NOMO-1 (cell line): ENCODE measurements around the gene TBL1XR1.
"Not testable (repeated sequence)": the region's sequence is repeated elsewhere in the genome, so short reads cannot be mapped to it uniquely, and the experiment has no call there.

Experiments
- DNase-seq, 2 experiments: peaks; one replicate each; lab custom pipeline; 2025; ENCODE audit not compliant: unreplicated experiment in 2 of 2; lab: John Stamatoyannopoulos, UW

Gene TBL1XR1

DNA sequence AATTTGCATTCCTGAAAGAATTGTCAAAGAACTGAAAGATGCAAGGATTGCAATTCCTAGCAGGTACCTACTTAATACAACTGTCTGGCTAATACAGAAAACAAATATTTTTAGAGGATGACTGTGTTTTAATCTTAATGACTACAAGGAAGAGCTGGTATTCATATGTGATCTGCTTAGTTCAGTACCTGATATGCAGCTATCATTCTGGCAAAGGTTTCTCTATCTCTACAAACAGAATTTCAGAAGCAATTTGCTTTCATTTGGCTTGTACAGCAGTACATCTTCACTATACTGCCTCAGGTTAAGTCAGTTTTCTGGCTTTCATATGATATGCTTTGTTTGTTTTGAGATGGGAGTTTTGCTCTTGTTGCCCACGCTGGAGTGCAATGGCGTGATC is 51.3 kb downstream of the TBL1XR1 start:
- no peak for DNase-seq

DNA sequence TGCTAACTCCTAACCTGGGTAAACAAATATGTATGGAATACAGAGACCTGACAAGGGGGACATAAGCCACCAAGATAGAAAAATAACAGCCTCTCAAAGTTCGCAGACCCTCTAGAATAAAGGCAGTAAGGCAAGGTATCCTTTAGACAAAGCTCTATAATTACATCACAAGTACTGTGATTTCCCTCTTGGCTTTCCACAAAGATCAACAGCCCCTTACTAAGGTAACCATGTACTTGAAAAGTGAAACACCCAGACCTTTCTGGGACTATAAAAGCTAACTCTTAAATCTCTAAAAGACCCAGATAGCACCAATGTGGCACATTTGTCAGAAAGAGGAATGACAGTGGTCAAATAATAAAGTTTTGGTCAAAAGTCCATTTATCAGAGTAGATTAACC is 51.9 kb downstream of the TBL1XR1 start:
- DNase-seq = no peak

DNA sequence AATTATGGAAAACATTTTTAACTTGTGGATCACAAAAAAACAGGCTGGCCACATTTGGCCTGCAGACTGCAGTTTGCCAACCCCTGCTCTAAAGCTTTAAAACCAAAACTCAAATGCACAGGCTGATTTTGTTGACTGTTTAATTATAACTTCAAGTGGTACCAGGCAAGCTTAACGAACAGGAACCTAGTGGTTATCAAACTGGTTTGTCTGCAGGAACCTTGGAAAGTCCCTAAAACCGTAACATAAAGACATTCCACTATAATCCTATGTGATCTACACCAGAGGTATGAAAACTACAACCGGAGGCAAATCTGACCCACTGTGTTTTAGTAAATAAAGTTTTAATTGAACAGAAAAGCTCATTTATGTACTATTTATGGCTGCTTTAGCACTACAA is 52.4 kb downstream of the TBL1XR1 start:
- no peak for DNase-seq

DNA sequence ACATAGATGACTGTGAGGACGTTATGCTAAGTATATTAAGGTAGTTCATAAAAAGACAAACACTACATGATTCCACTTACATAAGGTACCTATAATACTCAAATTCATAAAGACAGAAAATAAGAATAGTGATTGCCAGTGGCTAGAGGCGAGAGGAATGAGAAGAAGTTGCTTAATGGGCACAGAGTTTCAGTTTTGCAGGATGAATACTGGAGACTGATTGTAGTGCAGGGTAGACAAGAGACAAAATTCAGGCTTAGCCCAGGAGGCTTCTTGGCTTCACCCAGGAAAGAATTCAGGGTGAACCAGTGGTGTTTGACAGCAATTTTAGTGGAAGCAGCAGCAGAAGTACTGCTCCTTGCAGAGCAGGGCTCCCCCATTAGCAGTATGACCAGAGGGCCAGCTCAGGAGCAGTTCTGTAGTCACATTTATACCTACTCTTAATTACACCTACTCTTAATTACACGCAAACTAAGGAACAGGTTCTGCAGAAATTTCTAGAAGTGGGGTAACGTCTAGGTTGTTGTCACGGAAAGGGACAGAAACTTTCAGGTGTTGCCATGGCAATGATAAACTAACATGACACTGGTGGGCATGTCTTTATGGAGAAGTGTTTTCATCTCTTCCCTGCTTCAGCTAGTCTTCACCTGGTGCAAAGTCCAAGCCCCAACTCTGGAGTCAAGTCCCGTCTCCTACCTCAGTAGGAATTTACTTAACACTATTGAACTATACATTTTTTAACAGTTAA is 55.2 kb downstream of the TBL1XR1 start:
- DNase-seq = no peak

DNA sequence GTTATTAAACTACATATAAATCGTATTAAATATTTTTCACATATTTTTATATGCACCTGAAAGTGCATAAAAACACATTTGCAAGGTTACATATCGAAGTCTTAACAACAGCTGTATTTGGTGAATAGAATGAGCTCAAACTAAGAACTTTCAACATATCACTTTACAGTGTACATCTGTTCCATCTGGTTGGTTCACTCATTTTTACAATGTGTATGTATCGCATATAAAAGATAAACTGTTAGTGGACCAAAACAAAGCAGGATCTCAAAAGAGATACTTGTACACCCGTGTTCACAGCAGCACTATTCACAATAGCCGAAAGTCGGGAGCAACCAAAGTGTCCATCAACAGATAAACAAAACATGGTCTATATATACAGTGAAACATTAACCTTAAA is 55.8 kb downstream of the TBL1XR1 start:
- no peak for DNase-seq

DNA sequence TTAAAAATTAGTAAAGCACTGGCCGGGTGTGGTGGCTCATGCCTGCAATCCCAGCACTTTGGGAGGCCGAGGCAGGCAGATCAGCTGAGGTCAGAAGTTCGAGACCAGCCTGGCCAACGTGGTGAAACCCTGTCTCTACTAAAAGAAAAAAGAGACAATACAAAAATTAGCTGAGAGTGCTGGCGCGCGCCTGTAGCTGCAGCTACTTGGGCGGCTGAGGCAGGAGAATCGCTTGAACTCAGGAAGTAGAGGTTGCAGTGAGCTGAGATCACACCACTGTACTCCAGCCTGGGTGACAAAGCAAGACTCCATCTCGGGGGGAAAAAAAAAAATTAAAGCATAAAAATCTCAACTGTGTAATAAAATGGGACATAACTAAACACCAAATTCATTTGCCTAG is 58.1 kb downstream of the TBL1XR1 start:
- not testable (repeated sequence) for DNase-seq

DNA sequence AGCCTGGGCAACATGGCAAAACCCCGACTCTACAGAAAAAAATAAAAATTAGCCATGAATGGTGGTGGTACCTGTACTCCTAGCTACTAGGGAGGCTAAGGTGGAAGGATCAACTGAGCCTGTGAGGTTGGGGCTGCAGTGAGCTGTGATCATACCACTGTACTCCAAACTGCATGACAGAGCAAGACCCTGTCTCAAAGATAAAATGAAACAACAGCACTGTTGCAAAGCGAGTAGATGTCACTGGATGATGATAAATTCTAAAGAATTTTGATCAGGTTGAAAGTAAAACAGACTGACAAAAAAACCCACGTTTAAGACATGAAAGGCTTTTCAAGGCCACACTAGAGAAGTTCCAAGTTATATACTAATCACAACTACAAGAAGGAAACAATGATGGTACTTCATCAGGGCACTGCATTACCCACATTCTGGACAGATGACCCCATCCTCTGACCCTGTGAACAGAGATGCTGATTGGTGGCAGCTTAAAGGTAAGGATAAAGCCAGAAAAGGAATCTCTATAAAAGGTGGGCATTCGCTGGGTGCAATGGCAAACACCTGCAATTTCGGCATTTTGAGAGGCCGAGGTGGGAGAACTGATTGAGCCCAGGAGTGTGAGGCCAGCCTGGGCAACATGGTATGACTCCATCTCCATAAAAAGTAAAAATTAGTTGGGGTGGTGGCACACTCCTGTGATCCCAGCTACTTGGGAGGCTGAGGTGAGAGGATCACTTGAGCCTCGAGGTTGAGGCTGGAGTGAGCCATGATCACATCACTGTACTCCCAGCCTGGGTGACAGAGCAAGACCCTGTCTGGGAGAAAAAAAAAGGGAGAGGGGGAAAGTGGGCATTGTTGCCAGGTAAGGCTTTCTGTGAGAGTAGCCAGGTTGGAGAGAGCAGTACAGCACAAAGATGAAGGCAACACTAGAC is 59.2 kb downstream of the TBL1XR1 start:
- no peak for DNase-seq

DNA sequence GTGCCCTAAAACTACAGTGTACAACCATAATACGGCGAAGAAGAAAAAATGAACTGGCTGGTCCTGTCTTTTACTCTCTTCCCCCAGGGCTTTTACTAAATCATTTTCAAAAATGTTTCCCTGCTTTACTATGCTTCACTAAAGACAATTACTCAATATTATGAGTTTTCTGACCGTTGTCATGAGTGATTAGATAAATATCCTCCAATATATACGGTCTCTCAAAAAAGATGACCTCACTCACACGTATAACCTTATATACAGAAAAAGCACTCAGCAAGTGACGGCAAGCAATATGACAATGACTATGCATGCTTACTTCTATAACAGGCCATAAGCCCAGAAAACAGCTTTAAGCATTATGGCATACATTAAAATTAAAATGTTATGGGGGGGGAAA is 60.5 kb downstream of the TBL1XR1 start:
- DNase-seq = no peak

DNA sequence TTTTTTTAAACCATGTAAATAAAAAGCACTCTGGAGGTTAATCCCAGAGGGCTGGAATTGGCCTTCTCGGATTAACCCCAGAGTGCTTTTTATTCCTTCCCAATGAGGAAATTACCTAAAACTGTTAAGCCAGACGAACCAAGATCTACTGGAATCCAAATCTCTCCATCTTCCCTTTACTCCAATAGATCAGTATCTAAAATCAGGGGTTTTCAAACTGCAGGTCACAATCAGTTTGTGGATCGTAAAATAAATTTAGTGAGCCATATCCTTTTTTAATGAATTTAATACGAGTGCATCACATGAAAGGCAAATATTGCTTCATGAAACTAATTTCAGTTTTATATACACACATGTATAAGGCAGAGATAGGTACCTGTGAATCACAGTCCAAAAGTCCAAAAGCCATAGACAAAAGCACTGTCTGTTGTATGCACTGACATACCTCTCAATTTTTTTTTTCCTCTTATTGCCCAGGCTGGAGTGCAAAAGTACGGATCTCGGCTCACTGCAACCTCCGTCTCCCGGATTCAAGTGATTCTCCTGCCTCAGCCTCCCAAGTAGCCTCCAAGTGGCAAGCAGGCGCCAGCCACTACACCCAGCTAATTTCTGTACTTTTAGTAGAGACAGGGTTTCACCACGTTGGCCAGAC is 61.3 kb downstream of the TBL1XR1 start:
- DNase-seq = no peak

DNA sequence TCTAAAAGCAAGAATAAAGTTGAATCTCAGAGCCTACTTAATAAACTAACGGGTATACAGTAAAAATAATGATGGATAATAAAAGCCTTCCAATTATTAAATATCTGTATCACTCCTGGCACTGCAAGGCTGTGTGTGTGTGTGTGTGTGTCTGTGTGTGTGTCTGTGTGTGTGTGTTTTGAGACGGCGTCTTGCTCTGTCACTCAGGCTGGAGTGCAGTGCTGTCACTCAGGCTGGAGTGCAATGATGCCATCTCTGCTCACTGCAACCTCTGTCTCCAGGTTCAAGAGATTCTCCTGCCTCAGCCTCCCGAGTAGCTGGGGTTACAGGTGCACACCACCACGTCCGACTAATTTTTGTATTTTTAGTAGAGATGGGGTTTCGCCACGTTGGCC is 62.5 kb downstream of the TBL1XR1 start:
- DNase-seq = no peak

DNA sequence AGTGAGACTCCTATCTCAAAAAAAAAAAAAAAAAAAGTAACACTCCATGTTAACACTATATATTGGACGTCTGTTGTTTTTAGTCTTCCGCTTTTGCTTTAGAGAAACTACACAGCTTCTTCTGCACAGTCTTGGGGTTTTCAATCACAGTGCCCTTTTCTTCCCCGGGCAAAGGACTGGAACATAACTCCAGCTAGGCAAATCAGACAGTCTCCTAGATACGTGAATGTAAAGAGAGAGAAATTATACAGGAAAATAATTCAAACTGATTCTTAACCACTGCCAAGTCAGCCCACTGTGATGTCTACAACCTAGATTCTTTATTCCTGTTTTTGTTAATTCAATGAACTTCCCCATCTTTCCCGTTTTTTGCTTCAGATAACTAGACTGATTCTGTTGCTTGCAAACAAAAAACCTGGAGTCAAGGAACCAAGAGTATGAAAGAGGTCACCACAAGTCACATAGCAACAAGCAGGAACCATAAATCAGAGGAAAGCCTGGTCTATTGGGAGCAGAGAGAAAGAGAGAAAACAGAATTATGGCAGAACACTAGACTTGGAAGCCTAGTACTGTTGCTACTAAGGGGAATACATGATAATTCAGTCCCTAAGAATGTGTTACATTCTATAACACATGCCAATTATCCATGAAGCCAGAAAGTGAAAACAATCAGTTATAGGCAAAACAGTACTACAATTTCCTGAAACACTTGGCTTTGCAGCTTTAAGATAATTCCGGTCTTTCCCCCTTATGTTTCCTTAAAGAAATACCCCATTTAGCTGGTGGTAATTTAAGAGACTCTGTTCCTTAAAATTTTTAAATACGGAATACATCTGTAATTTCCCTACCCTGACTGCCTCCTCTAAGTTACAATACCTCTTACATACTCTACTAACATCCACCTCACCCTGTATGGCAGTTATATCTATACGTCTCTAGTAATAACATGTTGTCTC is 63.1 kb downstream of the TBL1XR1 start:
- no peak for DNase-seq

DNA sequence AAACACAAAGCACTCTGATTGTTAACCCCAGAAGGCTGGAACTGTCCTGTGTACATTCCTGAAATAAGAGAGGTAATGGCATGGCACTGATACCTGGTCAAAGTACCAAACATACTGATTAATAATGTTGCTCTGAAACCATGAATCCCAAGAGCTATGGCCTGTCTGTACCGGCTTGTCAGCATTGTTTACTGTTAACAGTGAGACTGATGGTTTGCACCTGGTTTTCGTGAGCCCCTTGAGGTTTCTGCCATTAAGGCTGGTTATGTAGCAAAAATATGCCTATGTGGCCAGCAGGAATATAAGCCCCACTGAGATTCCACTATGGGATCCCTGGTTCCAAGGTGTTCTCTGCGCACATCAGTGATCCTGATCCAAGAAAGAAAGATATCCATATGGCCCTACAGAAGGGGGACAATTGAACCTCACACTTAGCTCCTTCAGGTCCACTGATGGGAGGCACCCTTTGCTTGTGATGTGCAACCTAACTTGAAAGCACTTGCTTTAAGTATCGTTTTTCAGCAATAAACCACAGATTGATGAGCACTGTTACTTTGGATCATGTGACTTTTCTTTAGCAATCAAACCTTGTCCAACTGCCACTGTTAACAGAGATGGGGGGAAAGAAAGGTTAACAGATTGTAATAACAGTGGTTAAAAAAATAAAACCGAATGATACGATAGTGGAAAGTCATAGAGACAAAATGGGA is 65.2 kb downstream of the TBL1XR1 start:
- no peak for DNase-seq

DNA sequence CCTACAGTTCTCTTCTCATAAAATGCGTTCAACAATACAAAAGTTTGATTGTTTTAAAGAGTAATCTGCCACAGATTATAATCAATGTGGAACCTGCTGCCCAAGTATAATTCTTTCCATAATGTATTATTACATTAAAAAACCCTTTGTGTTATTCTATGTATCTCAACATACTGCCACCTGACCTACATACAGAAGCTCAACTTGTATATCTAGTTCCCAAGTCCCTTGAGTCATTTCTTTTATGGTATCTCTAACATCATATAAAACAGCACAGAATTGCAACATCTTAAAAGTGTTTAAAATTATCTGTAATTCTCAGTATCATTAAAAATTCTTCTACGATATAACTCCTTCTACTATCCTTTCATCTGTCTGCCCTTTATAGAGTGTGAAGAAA is 70.3 kb downstream of the TBL1XR1 start:
- no peak for DNase-seq

DNA sequence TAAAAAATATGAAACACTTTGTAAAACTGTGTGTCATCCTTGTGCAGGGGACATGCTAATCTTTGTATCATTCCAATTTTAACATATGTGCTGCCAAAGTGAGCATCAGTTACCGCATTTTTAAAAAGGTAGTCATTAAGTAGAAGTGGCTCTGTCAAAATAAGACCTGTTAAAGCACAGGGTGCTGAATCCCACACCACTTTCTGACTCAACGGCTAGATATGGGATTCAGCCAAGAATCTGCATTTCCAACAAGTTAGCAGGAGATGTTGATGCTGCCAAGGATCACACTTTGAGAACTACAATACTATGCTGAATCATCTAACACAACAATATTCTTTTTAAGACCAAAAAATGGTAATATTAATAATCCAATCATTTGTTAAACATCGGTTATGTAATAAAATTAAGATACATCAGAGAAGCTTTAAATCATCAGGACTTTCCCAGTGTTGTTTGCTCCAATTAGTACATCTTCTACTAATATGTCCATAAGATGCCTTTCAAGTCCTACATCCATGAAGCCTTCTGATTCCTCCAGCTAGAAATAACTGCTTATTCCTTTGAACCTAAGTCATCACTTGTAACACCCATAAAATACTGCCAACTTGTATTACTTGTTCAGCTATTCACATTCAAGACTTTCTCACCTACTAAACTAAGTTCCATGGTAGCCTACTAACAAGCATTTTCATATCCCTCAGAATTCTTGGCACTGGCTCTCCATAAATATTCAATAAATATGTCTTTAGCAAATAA is 71.1 kb downstream of the TBL1XR1 start:
- DNase-seq = no peak

DNA sequence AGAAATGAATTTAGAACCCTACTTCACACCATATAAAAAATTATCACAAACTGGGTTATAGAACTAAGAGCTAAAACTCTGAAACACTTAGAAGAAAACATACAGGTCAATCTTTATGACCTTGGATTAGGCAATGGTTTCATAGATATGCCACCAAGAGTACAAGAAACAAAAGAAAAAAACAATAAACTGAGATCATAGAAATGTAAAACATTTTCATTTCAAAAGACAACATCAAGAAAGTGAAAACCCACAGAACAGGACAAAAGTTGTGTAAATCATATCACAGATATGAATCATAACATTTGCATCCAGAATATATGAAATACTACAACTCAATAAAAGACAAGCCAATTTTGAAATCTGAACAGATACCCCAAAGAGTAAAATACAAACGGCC is 72.4 kb downstream of the TBL1XR1 start:
- DNase-seq = no peak

DNA sequence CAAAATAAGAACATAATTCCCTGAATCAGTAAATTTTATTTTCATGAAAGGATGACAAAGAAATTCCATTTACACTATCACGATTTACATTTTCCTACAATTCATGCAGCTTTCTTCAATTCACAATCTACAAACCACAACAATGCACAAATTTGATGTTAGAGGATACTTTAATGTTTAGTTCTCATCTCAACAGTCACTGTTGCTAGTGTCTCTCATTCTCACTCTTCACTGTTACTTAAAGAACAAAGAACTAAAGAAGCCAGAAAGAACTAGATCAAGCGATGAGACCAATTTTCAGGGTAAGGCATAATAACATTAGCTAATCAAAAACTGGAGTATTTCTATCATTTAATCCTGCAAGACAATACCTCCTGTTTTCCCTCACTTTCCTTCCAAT is 73.5 kb downstream of the TBL1XR1 start:
- no peak for DNase-seq

DNA sequence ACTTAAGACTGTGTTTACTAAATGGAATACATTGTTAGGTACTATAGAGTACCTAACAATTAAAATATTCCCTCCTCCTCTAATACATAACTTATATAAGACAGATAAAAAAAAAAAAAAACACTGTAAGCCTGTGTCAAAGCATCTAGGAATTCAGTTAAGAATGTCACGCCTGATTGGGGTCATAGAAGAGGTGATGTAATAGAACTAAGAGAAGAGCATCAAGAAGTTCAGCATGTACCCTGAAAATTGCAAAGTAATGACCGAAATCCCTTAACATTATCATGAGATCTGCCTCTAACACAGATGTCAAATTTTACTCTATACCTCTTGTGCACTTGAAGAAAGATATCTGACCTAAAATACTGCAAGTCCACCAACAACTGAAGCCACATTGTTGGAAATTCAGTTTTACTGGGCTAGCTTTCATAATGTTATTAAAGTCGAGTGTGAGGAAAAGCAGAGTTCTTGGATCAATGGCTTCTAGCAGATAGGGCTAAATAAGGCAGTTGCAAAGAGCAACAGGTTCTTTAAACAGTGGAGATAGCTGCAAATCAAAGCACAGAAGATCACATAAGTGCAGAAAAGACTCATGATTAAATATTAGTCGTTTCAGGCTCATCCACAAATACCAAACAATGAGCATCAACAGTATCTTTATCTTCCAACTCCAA is 75.0 kb downstream of the TBL1XR1 start:
- DNase-seq = no peak

DNA sequence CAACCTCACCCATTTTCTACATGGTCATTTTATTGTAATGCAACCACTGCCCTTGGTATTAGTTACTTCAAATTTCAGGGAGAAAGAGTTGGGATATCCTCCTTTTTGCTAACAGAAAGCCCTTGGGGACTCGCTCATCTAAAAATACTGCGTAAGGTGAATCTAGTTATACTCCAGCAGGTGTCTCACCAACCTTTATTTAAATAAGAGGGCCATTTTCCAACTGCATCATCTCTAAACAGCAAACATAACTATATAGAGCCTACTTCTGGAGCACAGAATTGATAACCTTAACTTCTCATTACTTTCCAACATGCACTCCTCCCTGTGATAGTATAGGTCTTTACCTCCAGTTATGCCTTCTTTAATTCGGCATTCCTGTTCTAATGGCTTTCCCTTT is 77.5 kb downstream of the TBL1XR1 start:
- DNase-seq = no peak

DNA sequence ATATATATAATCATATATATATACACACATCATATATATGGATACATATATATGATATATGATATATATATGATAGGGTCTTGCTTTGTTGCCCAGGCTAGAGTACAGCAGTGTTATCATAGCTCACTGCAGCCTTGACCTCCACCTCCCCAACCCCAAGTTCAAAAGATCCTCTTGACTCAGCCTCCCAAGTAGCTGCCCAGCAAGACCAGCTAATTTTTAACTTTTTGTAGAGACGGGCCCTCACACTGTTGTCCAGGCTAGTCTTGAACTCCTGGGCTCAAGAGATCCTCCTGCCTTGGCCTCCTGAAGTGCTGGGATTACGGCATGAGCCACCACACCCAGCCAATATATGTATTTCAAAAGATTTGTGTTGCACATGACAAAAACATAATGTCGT is 83.0 kb downstream of the TBL1XR1 start:
- DNase-seq = no peak
